ENCODE data around the gene TLN1. TPM values are rescaled to one million over a fixed set of nuclear protein-coding genes. Genes with fewer than 3 reads are reported as not detected.
A peak's percentile ranks its signal among the peaks of the same experiment; 100 is the strongest.

The TLN1 gene
- total and polyA plus RNA-seq, 2 of the 8 experiments (the other 6 are each of a cell fraction or from before 2014, with no cell fraction given) = 28.1 to 90.1 TPM

DNA sequence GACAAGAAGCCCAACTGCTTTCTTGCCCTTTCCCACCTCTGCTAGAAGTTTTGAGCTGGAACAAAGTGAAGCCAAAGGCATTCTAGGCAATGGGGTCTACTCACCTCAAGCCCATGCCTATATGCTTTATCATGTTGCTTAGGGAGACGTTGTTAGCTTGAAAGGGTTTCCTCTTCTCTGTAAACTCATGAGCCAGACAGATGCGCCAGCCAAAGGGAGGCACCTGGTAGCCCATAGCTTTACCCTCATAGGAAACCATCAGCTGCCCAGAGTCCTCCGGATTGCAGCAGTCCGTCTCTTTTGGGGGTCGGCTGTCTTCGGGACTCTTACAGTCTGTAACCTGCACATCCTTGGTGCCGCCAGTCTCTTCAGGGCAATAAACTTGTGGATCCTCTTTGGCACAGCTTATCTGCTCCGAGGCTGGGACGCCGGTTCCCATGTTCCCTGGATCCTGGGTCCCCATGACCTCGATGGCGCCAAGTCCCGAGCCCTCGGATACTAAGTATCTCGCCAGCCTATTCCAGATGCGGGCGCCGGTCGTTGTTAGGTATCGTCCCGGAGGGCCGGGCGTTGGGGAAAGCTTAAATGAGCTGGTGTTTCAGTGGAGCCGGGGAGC, 16.4 kb upstream of the TLN1 start:
- TF ChIP-seq TAF1 (IDR thresholded peaks at IDR 0.05; ENCODE audit: low read depth, low read length) (0 out of 2 replicates have a peak, but pooled peaks have one; percentile 1), CREB1 (IDR thresholded peaks at IDR 0.05) (no peak), NRF1 (IDR thresholded peaks at IDR 0.05; ENCODE audit: low read depth, low read length) (no peak), SIN3A (conservative IDR thresholded peaks at IDR 0.05 in 1 of 2, IDR thresholded peaks at IDR 0.05 in 1 of 2; ENCODE audit: low read depth in 1 of 2, low read length in 2 of 2) (0 out of 4 replicates have a peak, but pooled peaks of 1 of the 2 experiments have one; percentile 1), SAP30 (IDR thresholded peaks at IDR 0.05; ENCODE audit: insufficient read depth, insufficient replicate concordance, low read length) (peak; percentile 66)
- TF ChIP-seq, protein P1, sequence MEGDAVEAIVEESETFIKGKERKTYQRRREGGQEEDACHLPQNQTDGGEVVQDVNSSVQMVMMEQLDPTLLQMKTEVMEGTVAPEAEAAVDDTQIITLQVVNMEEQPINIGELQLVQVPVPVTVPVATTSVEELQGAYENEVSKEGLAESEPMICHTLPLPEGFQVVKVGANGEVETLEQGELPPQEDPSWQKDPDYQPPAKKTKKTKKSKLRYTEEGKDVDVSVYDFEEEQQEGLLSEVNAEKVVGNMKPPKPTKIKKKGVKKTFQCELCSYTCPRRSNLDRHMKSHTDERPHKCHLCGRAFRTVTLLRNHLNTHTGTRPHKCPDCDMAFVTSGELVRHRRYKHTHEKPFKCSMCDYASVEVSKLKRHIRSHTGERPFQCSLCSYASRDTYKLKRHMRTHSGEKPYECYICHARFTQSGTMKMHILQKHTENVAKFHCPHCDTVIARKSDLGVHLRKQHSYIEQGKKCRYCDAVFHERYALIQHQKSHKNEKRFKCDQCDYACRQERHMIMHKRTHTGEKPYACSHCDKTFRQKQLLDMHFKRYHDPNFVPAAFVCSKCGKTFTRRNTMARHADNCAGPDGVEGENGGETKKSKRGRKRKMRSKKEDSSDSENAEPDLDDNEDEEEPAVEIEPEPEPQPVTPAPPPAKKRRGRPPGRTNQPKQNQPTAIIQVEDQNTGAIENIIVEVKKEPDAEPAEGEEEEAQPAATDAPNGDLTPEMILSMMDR (IDR thresholded peaks at IDR 0.05; ENCODE audit: control extremely low read depth in 1 of 3, insufficient read depth in 1 of 3, low read depth in 1 of 3, low read length in 3 of 3) = 0 out of 4 replicates have a peak, but pooled peaks of 1 of the 3 experiments have one; percentile 0
- H3K4me1 ChIP-seq (replicated peaks in 1 of 4; ENCODE audit: control insufficient read depth in 3 of 4, insufficient read depth in 4 of 4, low read length in 3 of 4) = peaks cover 0 to 19% (median 5%) of the 10 kb centered on the region in 4 experiments; a peak in 5 of 7 replicates
- ChIA-PET CTCF (ENCODE audit: partially characterized antibody) (interaction anchor here (1.0 to 7.2 kb wide), 12 partner anchors 8 to 418 kb away, joined by 3 to 87 read pairs (median 4); partner anchors contain the start of genes CREB3 and TLN1), POLR2A (ENCODE audit: partially characterized antibody) (interaction anchor here (0.8 to 7.0 kb wide), 19 partner anchors 8 to 149 kb away, joined by 3 to 59 read pairs (median 4); partner anchors contain the start of genes ARHGEF39, CCDC107, CREB3 and RMRP)
- peaks cover 7 to 35% (median 19%) of the 10 kb centered on the region in 4 experiments; a peak in 7 of 8 replicates for H3K36me3 ChIP-seq (ENCODE audit: control insufficient read depth in 2 of 4, insufficient read depth in 4 of 4, low read length in 3 of 4)
- H3K27ac ChIP-seq (ENCODE audit: low read depth, low read length) = peak overlapping the region; percentile 74; the same call in 1 of the 2 replicates
- H3K4me2 ChIP-seq (ENCODE audit: insufficient read depth in 1 of 2, low read depth in 2 of 2, low read length in 2 of 2) = peak overlapping the region; percentile 98 to 99
- no peak overlapping the region for H2BK12ac ChIP-seq (ENCODE audit: low read depth, low read length)
- 4% methylated on average over 24 of the region's 24 CpGs; no CpG with 5 or more reads in 1 of the 2 experiments for WGBS, 2 experiments (ENCODE audit: extremely low coverage in 1 of 2, insufficient coverage in 1 of 2, insufficient read length in 1 of 2, insufficient replicate concordance in 2 of 2, low coverage in 1 of 2, low lambda C conversion rate in 2 of 2, missing lambda C conversion rate in 1 of 2)
- no peaks in the 10 kb centered on the region for H3K27me3 ChIP-seq (replicated peaks in 1 of 4; ENCODE audit: control insufficient read depth in 3 of 4, extremely low read depth in 1 of 4, insufficient read depth in 3 of 4, low read length in 3 of 4)
- H3K9ac ChIP-seq (replicated peaks in 1 of 4; ENCODE audit: extremely low read depth in 1 of 4, low read depth in 3 of 4, low read length in 3 of 4) = peak overlapping the region; percentile 66 to 81 (median 72)
- H4K20me1 ChIP-seq (replicated peaks in 1 of 2; ENCODE audit: control insufficient read depth in 1 of 2, insufficient read depth in 2 of 2, low read length in 2 of 2) = peaks cover 11 to 24% of the 10 kb centered on the region in 2 experiments
- H4K5ac ChIP-seq (ENCODE audit: insufficient read length, low read depth, low read length) = no peak overlapping the region
- no peaks in the 10 kb centered on the region for H3K9me3 ChIP-seq (ENCODE audit: insufficient read depth in 2 of 2, low read depth in 1 of 2, low read length in 1 of 2)
- H3K18ac ChIP-seq (ENCODE audit: extremely low read depth, low read length) = no peak overlapping the region
- FAIRE-seq (no peak), DNase-seq (ENCODE audit: low read depth in 1 of 2, low spot score in 2 of 2) (no peak)
- H2AK5ac ChIP-seq (ENCODE audit: low read depth, low read length) = no peak overlapping the region
- H3K23ac ChIP-seq (ENCODE audit: insufficient read length) = no peak overlapping the region
- peak overlapping the region; percentile 88 to 98 (median 94) for H3K4me3 ChIP-seq (ENCODE audit: extremely low read depth in 1 of 4, insufficient read depth in 2 of 4, low read depth in 3 of 4, low read length in 4 of 4)
- no peak overlapping the region for H2BK15ac ChIP-seq (ENCODE audit: low read length)
- peaks cover 11% of the 10 kb centered on the region for H3K23me2 ChIP-seq (ENCODE audit: low read depth, low read length)
- H2BK5ac ChIP-seq (ENCODE audit: low read depth, low read length) = no peak overlapping the region; the same call in 1 of the 2 replicates
- H3K4ac ChIP-seq (replicated peaks; ENCODE audit: insufficient read length, low read depth, low read length) = no peak overlapping the region
- H3K79me1 ChIP-seq (ENCODE audit: low read depth, low read length) = peaks cover 12% of the 10 kb centered on the region; the same call in 1 of the 2 replicates
- H4K8ac ChIP-seq (ENCODE audit: extremely low read depth, insufficient read depth, low read length) = no peak overlapping the region
- H2BK120ac ChIP-seq (replicated peaks; ENCODE audit: low read depth, low read length) = no peak overlapping the region
- H2AFZ ChIP-seq (ENCODE audit: low read length) = no peak overlapping the region
- no peak overlapping the region for H3K14ac ChIP-seq (ENCODE audit: insufficient read length)
- peak overlapping the region; percentile 60 for H3K56ac ChIP-seq (replicated peaks; ENCODE audit: insufficient read length, low read depth, low read length)
- no peak overlapping the region for H2BK20ac ChIP-seq (ENCODE audit: low read length)
- H4K91ac ChIP-seq (replicated peaks; ENCODE audit: insufficient read length, low read length) = no peak overlapping the region
- peaks cover 21 to 41% of the 10 kb centered on the region in 2 experiments for H3K79me2 ChIP-seq (ENCODE audit: control insufficient read depth in 1 of 2, insufficient read depth in 2 of 2, low read length in 2 of 2)
